Measurements from ENCODE around the gene IFT80.
"Not testable (repeated sequence)": the region's sequence is repeated elsewhere in the genome, so short reads cannot be mapped to it uniquely, and the experiment has no call there.

Gene IFT80

DNA sequence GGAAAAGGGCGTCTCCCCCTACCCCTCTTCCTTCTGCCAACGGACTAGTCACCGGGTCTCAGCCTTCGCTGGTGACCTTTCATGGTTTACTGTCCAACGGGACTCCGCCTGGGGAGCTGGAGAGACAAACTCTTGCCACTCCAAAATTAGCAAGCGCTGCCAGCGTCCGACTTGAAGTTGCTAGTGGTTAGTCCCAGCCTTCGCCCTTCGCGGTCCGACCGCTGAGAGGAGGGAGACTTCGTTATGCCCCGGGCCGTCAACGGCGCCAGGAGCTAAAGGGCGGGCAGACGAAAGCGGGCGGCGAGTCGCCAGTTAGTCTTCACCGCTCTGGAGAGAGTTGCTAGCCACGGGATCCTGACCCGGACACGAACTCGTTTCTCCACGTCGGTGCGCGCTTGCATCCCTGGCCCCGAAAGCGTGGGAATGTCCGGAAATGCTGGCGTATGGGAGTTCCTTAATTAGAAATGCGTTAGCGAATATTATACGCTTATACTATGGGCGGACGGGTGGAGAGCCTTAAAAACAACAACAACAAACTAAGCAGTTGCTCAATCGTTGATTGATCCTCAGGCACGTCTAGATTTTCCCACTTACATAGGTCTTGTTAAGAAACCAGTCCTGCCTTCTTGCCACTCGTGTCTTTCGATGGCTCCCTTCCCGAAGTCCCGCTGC, 1.1 kb upstream of the IFT80 start:
- DNase-seq, result peak in 2 of 4 experiments; percentile 12 to 26

- DNase-seq, result no peak
Observed at GRCh38 chr3:160398820-160399124, 253 bp downstream of the IFT80 start.

- DNase-seq, result no peak
Observed at GRCh38 chr3:160395297-160395696, 3.7 kb downstream of the IFT80 start.

DNA sequence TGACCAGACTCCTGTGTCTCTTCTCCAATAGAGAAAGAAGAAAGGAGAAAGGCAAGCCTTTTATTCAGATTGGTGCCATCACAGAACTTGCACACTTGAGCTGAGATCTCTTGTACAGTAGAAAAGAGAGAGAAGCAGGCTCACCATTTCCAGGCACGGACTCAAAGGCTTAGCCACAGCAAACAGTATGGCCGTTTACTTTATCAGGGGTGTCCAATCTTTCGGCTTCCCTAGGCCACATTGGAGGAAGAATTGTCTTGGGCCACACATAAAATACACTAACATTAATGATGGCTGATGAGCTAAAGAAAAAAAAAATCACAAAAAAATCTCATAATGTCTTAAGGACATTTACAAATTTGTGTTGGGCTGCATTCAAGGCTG, 5.0 kb downstream of the IFT80 start:
- no peak for DNase-seq

- DNase-seq, result no peak
Observed at GRCh38 chr3:160393346-160394008, 5.5 kb downstream of the IFT80 start.

- DNase-seq, result no peak
Observed at GRCh38 chr3:160392798-160393197, 6.2 kb downstream of the IFT80 start.

GRCh38 chr3:160390565-160391138, 8.4 kb downstream of the IFT80 start:
- no peak for DNase-seq

GRCh38 chr3:160384639-160385318, 14.2 kb downstream of the IFT80 start:
- DNase-seq, result no peak

- DNase-seq, result no peak
Observed at GRCh38 chr3:160381470-160381869, 17.6 kb downstream of the IFT80 start.

DNA sequence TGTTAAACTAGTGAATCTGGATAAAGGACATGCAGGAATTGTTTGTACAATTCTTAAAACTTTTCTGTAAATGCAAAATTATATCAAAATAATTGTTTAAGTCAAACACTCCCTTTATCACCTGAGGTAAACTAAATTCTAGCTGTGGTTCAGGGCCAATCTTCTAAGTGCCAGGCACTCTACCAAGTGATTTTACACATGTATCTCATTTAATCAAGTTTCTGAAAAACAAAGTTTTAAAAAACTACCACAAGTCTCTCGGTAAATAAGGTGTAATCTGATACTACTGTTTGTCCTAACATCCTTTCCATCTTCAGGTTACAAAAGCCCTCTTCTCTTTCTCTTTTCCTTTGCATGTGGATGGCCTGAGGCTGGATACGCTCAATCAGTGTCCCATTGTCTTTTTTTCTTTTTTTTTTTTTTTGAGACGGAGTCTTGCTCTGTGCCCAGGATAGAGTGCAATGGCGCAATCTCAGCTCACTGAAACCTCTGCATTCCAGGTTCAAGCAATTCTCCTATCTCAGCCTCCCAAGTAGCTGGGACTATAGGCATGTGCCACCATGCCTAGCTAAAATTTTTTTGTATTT, 19.3 kb downstream of the IFT80 start:
- DNase-seq, result no peak

- DNase-seq, result no peak
Observed at GRCh38 chr3:160378331-160379109, 20.5 kb downstream of the IFT80 start.

- no peak for DNase-seq
Observed at GRCh38 chr3:160376681-160377080, 22.3 kb downstream of the IFT80 start.

GRCh38 chr3:160374925-160375324, 24.1 kb downstream of the IFT80 start:
- DNase-seq, result no peak

GRCh38 chr3:160374472-160374871, 24.6 kb downstream of the IFT80 start:
- DNase-seq, result no peak

DNA sequence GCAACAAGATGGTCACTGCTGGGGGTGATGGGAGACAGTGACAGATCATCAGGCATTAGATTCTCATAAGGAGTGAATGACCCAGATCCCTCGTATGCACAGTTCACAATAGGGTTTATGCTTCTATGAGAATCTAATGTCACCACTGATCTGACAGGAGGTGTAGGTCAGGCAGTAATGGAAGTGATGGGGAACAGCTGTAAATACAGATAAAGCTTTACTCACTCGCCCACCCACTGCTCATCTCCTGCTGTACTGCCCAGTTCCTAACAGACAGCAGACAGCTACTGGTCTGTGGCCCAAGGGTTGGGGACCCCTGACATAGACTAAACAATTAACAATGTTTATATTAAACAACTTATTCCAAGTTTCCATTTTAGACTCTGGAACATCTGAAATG, 25.4 kb downstream of the IFT80 start:
- DNase-seq, result no peak

DNA sequence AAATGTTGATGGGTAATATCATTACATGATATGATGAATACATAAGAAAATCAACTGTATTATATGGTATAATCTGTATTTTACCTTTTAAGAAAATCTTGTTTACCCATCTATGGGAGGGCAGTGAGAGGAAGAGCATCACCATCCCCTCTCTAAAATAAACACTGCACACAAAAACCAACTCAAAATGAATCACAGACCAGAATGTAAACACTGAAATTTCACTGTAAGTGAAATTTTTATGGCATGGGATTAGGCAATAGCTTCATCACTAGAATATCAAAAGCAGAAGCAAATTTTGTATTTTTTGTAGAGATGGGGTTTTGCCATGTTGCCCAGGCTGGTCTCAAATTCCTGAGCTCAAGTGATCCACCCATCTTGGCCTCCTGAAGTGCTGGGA, 26.2 kb downstream of the IFT80 start:
- DNase-seq, result no peak

DNA sequence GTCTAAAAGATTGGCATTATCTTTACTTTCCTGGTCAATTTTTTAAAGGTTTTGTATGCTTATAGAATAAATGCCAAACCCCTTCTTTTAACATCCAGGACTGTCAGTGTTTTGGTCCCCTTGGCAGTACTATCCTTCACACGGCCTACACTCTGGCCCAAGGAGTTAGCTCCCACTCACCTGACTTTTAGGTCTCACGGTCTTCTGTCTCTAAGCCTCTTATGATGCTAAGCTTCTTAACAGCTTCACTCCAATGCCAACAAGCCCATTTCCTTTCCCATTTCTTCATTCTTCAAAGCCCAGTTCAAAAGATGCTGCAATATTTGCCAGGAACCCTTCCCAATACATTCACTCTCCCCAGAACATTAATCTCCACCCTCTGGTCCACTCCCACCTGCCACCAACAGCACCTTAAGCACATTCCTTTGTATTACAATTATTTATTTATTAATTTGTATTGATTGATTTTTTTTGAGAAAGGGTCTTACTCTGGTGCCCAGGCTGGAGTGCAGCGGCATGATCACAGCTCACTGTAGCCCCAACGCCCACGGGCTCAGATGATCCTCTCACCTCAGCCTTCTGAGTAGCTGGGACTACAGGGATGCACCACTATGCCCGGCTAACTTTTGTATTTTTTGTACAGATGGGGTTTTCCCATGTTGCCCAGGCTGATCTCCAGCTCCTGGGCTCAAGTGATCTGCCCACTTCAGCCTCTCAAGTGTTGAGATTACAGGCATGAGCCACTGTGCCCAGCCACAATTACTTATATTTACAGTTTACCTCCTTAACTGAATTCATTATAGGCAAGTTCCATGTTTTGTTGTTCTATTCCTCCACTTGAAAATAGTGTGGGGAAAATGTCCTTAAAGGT, 27.8 kb downstream of the IFT80 start:
- DNase-seq, result no peak

- no peak for DNase-seq
Observed at GRCh38 chr3:160369784-160370183, 29.2 kb downstream of the IFT80 start.

DNA sequence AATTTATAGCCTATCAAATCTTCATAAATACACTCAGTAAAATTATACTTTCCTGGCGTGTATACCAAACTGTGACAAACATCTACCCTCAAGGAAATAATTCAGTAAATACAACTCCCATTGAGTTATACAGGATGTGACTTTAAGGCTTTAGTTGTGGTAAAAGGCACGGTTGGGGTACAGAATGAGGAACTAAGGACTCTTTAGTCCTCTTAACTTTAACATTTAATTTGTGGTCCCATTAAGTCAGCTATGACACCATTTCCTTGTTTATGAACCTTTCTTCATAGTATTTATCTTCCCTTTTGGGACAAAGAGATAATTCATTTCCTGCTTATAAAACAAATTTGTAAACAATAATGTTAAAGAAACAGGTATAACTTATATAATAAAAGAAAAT, 30.2 kb downstream of the IFT80 start:
- no peak for DNase-seq

DNA sequence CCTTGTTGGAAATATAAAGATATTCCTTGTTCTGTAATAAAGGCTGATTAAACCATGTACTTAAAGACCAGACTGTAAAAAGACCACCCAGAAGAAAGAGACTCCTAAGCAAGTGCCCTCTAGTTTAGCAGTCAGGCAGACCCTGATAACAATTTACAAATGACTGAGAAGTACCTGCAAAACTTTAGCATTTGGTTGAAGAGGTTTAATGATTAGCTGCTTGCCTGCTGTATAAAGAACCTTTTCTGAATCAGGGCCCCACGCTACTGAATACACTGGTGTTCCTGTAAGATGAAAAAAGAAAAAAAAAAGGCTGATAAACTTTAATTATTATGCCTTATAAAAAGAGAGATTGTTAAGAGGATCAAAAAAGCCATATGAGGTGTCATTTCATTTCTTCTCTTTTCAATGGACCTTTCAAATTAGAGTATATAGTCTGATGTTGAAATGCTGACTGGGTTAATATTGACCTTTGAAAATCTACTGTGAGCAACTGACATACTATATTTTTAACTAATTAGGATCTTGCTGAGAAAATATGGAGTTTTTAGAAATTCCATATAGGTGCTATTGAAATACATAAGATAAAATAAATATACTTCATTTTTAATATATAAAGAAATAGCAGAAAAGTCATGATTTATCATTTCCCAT, 33.0 kb downstream of the IFT80 start:
- DNase-seq, result no peak

GRCh38 chr3:160362896-160363295, 36.1 kb downstream of the IFT80 start:
- DNase-seq, result not testable (repeated sequence)
